Measurements from ENCODE around the gene CCDC187. TPM values are rescaled to one million over a fixed set of nuclear protein-coding genes. Genes with fewer than 3 reads are reported as not detected.

The CCDC187 gene
- total RNA-seq, 2 donors from 2014 or later = not detected

DNA sequence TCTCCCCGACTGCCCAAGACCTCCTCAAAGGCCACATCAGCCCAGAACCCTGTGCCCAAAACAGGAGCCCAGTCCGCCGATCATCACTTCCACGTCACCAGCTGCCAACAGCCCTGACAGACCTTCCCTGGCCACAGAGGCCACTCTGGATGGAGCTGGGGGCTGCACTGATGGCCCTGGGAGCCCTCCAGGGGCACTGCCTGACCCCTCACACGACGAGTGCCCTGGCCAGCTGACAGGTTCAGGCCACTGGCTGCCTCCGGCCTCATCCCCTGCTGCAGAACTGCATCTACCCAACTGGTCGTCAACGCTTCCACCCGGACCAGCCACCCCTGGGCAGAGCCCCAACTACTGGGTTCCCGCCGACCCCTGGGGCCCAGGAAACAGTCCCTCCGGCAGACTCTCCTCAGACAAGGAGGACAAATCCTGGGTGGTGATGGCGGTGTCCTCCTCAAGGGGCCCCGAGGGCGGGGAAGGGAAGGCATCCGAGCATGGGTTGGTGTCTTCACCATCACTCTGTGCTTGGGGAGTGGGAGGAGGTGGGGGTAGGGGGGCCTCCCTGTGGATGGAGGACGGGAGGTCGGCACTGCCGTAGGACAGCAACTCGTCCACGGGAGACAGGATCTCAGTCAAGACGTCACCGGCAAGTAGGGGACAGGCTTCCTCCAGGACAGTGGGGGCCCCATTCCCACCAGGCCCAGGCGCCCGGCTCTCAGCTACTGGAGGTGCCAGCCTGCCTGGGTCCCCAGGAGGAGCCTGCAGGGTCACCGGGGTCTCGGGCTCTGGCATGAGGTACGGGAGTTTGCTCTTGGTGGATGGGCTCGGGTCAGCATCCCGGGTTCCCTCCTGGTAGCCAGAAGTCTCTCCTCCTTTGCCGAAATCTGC is 50.4 kb downstream of the CCDC187 start:
- intact Hi-C loops (cut with DNase I) = no loop called here
- ATAC-seq = no peak
- no peak for DNase-seq

GRCh38 chr9:136252846-136253245 is 51.0 kb downstream of the CCDC187 start:
- intact Hi-C loops (cut with DNase I) = no loop called here
- ATAC-seq = no peak
- no peak for DNase-seq

DNA sequence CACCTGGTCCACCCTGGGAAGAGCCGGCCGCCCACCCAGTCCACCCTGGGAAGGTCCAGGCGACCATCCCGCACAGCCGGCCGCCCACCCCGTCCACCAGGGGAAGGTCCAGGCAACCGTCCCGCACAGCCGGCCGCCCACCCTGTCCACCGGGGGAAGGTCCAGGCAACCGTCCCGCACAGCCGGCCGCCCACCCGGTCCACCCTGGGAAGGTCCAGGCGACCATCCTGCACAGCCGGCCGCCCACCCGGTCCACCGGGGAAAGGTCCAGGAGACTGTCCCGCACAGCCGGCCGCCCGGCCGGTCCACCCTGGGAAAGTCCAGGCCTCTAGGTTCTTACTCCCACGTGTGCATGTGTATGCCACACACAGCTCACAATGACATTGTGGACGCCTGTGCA is 51.6 kb downstream of the CCDC187 start:
- ATAC-seq = no peak
- intact Hi-C loops (cut with DNase I) = no loop called here
- DNase-seq = no peak

- no peak for DNase-seq
- intact Hi-C loops (cut with DNase I) = no loop called here
- no peak for ATAC-seq
These were observed 52.4 kb downstream of the CCDC187 start for GRCh38 chr9:136251264-136252115.

- DNase-seq (no peak), ATAC-seq (no peak)
- intact Hi-C loops (cut with DNase I) = no loop called here
These were observed 53.2 kb downstream of the CCDC187 start for GRCh38 chr9:136250676-136251075.

GRCh38 chr9:136249877-136250559 is 53.9 kb downstream of the CCDC187 start:
- no peak for DNase-seq
- intact Hi-C loops (cut with DNase I) = no loop called here
- no peak for ATAC-seq

GRCh38 chr9:136248951-136249876 is 54.7 kb downstream of the CCDC187 start:
- ATAC-seq (no peak), DNase-seq (no peak)
- intact Hi-C loops (cut with DNase I) = no loop called here

- intact Hi-C loops (cut with DNase I) = no loop called here
- no peak for DNase-seq
These were observed 55.8 kb downstream of the CCDC187 start for GRCh38 chr9:136247947-136248637.

GRCh38 chr9:136247551-136247916 is 56.4 kb downstream of the CCDC187 start:
- intact Hi-C loops (cut with DNase I) = no loop called here
- DNase-seq (no peak), ATAC-seq (no peak)

More at GRCh38 chr9:136247947-136248637, 55.8 kb downstream of the CCDC187 start:
- no peak for ATAC-seq

DNA sequence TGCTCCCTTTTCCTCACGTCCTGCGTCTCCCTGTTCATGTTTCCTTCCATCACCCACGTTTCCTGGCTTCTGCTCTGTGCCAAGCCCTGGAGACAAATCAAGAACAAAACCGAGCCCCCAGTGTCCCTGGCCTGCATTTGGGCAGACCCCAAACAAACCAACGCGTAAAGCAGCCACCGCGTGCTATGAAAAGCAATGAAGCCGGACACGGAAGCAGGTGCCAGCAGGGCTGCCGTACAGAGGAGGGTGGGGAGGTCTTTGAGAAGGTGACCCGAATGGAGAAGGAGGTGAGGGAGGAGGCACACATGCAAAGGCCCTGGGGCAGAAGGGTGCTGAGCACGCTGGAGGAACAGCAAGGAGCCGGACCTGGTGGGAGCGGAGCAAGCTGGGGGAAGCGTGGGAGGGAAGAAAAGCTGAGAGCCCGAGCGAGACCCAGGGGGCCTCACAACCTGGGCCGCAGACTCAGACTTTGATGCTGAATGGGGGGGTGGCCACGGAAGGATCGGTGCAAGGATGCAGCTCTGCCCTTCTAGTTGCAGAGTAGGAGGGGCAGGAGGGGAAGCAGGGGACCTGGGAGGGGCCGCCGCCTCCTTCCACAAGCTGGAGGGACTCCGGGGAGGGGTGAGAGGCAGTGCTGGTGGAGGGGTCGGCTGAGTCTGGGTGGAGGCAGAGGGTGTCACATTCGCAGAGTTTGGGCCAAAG is 56.9 kb downstream of the CCDC187 start:
- no peak for DNase-seq
- ATAC-seq = no peak
- intact Hi-C loops (cut with DNase I) = no loop called here

GRCh38 chr9:136245219-136246150 is 58.4 kb downstream of the CCDC187 start, which contains the start of gene QSOX2:
Gene QSOX2 (minus strand): TSS chr9:136245812. CDS start chr9:136245803, 9 bp downstream.
- intact Hi-C loops (cut with DNase I) = no loop called here
- ATAC-seq (peak; percentile 93 to 95), DNase-seq (peak; percentile 87)

- DNase-seq = no peak
- no peak for ATAC-seq
- intact Hi-C loops (cut with DNase I) = no loop called here
These were observed 59.0 kb downstream of the CCDC187 start for GRCh38 chr9:136244969-136245218.

- intact Hi-C loops (cut with DNase I) = no loop called here
- no peak for DNase-seq
- ATAC-seq = no peak
These were observed 59.5 kb downstream of the CCDC187 start for GRCh38 chr9:136244122-136244968.

- intact Hi-C loops (cut with DNase I) = no loop called here
- ATAC-seq (no peak), DNase-seq (no peak)
These were observed 60.3 kb downstream of the CCDC187 start for GRCh38 chr9:136243631-136244030.

DNA sequence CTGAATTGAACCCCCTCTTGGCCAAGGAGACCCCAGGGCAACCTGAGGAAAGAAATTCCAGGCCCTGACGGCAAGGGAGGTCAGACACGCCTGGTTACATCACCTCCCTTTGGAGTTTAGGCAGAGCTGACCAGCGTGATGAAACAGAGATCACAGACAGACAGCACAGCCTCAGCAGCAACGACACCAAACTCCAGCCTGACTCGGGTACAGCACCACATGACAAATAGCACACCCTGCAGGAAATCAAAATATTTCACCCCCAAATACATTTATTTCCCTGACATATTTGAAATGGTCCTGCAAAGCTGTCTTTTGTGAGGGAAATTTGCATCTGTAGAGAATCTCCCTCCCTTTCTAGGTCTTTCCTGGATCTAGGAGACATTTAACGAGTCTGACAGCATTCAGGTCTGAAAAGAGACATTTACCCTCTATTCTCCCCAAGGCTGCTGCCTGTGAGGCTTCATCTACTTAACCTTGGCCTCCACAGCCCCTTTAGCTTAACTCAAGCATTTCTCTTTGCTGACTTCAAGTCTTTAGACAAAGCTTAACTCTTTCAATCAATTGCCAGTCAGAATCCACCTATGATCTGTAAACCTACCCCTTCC is 60.9 kb downstream of the CCDC187 start:
- ATAC-seq (no peak), DNase-seq (no peak)
- intact Hi-C loops (cut with DNase I) = no loop called here

Data from left cardiac atrium (tissue), 4 donors.